ENCODE results near the gene CLEC4A.

DNA sequence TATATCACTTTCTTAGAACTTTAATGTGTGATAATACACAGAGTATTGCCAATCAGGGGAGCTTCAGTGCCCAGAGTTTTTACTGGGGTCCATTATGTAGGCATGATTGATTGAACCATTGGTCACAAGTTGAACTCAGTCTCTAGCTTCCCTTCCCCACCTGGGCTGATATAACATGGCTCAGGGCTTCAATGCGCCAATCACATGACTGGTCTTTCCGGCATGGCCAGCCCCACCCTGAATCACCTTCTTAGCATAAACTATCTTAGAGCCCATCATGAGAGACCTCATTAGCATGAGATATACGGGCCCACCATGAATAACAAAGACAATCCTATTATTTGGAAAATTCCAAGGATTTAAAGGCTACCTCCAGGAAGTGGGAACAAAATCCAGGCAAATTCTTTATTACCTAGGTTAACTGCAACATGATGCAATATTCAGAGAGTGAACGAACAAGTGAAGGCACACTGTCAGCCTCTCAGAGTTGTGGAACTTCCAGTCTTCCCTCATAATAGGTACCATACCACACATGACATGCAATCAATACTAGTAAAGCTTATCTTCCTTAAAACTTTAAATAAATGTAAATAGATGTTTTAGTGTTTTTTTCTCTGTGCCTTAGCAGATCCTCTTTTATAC is 3.2 kb upstream of the CLEC4A start:
- TF ChIP-seq TBP (IDR thresholded peaks at IDR 0.05; ENCODE audit: low read depth, low read length) (no peak), SRF (IDR thresholded peaks at IDR 0.05; ENCODE audit: low read depth, low read length) (no peak), KDM1A (IDR thresholded peaks at IDR 0.05; ENCODE audit: borderline replicate concordance, low read length) (no peak)
